Panc1 (cell line): ENCODE data around the gene FOXD4L3. TPM values are rescaled to one million over a fixed set of nuclear protein-coding genes. Genes with fewer than 3 reads are reported as not detected.
"Not testable (repeated sequence)": the region's sequence is repeated elsewhere in the genome, so short reads cannot be mapped to it uniquely, and the experiment has no call there.

Experiments used
- ATAC-seq: fragments of 200-7000 bp; cut with Tn5 transposase; 2 replicates; pipeline ENCODE4 v1.9.1; 2020; ENCODE audit warnings: mild to moderate bottlenecking, moderate library complexity
- BruUV-seq: library from RNA; stranded (reverse); fragments of 400-500 nt; replicated peaks from 2 replicates; lab custom pipeline; 2021; lab: Mats Ljungman, UMichigan
- CTCF ChIA-PET: fragments of 300-600 bp; sonication (Branson Sonifier 250); formaldehyde crosslinking; loops from one replicate; lab custom pipeline; 2022; ENCODE audit warnings: antibody characterized with exemption; lab: Charles Lee
- POLR2A ChIA-PET: fragments of 300-600 bp; sonication (Branson Sonifier 250); formaldehyde crosslinking; loops from one replicate; lab custom pipeline; 2022; ENCODE audit warnings: antibody characterized with exemption; lab: Charles Lee
- DNase-seq: peaks from one replicate; pipeline ENCODE4 v3.0.0-alpha.2; 2010; ENCODE audit warnings: low read depth, low spot score
- H3K27ac ChIP-seq: 2 replicates; pipeline ENCODE4 v1.5.1; 2011; ENCODE audit warnings: mild to moderate bottlenecking, low read length, inconsistent platforms
- H3K27me3 ChIP-seq: fragments of 200-500 bp; sonication (Bioruptor generic); 2 replicates; pipeline ENCODE4 v1.6.0; 2014; ENCODE audit warnings: low read length, inconsistent platforms; ENCODE audit not compliant: control insufficient read depth, insufficient read depth
- H3K36me3 ChIP-seq: fragments of 200-500 bp; sonication (Bioruptor generic); 2 replicates; pipeline ENCODE4 v1.5.1; 2014; ENCODE audit warnings: inconsistent platforms, mild to moderate bottlenecking, low read length, moderate library complexity; ENCODE audit not compliant: control insufficient read depth, insufficient read depth
- H3K4me1 ChIP-seq: 2 replicates; pipeline ENCODE4 v1.5.1; 2011; ENCODE audit warnings: inconsistent platforms, mild to moderate bottlenecking, low read length, moderate library complexity; ENCODE audit not compliant: control insufficient read depth, insufficient read depth
- H3K4me3 ChIP-seq, 2 experiments: 2 replicates each; pipeline ENCODE4 v1.5.1; 2011 to 2012; ENCODE audit warnings: low read depth in 2 of 2, low read length in 2 of 2, mild to moderate bottlenecking in 2 of 2, inconsistent platforms in 1 of 2, moderate library complexity in 1 of 2
- H3K9me3 ChIP-seq: fragments of 200-500 bp; sonication (Bioruptor generic); 2 replicates; pipeline ENCODE4 v1.5.1; 2014; ENCODE audit warnings: low read depth, mild to moderate bottlenecking, inconsistent platforms, low read length, moderate library complexity; ENCODE audit not compliant: control insufficient read depth, insufficient read depth
- in situ Hi-C: cut with HindIII; loops from 2 replicates; pipeline ENCODE4 v1.10.0; 2016; ENCODE audit warnings: low sequenced_read_pairs, low pct_unique_long_range_greater_than_20kb
- intact Hi-C: fragments of 100-400 bp; cut with micrococcal nuclease; formaldehyde crosslinking; loops from one replicate; pipeline ENCODE4 v1.10.0; 2022; ENCODE audit not compliant: unreplicated experiment
- total RNA-seq: library from RNA; stranded (reverse); gene quantifications from one replicate; pipeline ENCODE4 v1.2.1, GENCODE V29; 2021; ENCODE audit not compliant: unreplicated experiment
- TF ChIP-seq, protein P1 (sequence below): fragments of 450-650 bp; IDR thresholded peaks from 2 replicates; pipeline ENCODE4 v1.5.1; 2017; ENCODE audit warnings: mild to moderate bottlenecking

The FOXD4L3 gene
- total RNA-seq, 1 experiment from 2014 or later = not detected

- TF ChIP-seq, protein P1, sequence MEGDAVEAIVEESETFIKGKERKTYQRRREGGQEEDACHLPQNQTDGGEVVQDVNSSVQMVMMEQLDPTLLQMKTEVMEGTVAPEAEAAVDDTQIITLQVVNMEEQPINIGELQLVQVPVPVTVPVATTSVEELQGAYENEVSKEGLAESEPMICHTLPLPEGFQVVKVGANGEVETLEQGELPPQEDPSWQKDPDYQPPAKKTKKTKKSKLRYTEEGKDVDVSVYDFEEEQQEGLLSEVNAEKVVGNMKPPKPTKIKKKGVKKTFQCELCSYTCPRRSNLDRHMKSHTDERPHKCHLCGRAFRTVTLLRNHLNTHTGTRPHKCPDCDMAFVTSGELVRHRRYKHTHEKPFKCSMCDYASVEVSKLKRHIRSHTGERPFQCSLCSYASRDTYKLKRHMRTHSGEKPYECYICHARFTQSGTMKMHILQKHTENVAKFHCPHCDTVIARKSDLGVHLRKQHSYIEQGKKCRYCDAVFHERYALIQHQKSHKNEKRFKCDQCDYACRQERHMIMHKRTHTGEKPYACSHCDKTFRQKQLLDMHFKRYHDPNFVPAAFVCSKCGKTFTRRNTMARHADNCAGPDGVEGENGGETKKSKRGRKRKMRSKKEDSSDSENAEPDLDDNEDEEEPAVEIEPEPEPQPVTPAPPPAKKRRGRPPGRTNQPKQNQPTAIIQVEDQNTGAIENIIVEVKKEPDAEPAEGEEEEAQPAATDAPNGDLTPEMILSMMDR = peak; percentile 38; the same call in 1 of the 2 replicates
- POLR2A ChIA-PET = interaction anchor here (0.7 kb wide), 1 partner anchor 694 kb away, joined by 3 read pairs; no protein-coding TSS in a partner anchor
- BruUV-seq, H3K36me3 ChIP-seq, H3K27ac ChIP-seq, H3K9me3 ChIP-seq, H3K27me3 ChIP-seq, H3K4me3 ChIP-seq, H3K4me1 ChIP-seq, intact Hi-C loops, in situ Hi-C loops, DNase-seq: not testable (repeated sequence)
- peak; percentile 87 for ATAC-seq
- CTCF ChIA-PET = interaction anchor here (0.6 kb wide), 2 partner anchors 167 to 217 kb away, joined by 3 to 8 read pairs; no protein-coding TSS in a partner anchor
Observed at GRCh38 chr9:68342265-68343025, 39.8 kb downstream of the FOXD4L3 start.

GRCh38 chr9:68343242-68343641 lies 40.6 kb downstream of the FOXD4L3 start:
- in situ Hi-C loops, intact Hi-C loops, H3K4me3 ChIP-seq, H3K27ac ChIP-seq, H3K4me1 ChIP-seq, DNase-seq, H3K36me3 ChIP-seq, POLR2A ChIA-PET, H3K27me3 ChIP-seq, BruUV-seq, H3K9me3 ChIP-seq, ATAC-seq: not testable (repeated sequence)
- CTCF ChIA-PET = interaction anchor here (0.6 kb wide), 2 partner anchors 167 to 216 kb away, joined by 3 to 8 read pairs; no protein-coding TSS in a partner anchor

DNA sequence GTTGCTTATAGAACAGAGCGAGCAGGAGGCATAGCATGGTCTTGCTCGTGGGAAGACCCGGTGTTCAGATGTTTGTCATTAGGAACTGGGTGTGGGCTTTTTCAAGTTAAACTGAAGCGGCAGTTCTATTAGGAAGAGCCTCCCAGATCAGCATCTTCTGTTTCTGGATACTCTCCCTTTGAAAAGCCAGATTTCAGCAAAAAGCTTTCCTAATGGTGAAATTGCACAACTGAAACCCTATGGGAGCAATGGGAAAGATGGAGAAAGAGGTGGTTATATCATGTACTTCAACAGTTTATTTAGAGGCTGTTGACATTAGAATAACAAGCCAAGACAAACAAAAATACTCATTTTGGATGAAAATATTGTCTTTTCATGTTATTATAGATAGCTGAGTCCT lies 41.3 kb downstream of the FOXD4L3 start:
- DNase-seq, in situ Hi-C loops, H3K4me1 ChIP-seq, H3K4me3 ChIP-seq, H3K9me3 ChIP-seq, POLR2A ChIA-PET, BruUV-seq, H3K27ac ChIP-seq, ATAC-seq, H3K36me3 ChIP-seq, H3K27me3 ChIP-seq, CTCF ChIA-PET, intact Hi-C loops: not testable (repeated sequence)

- in situ Hi-C loops, BruUV-seq, H3K4me1 ChIP-seq, DNase-seq, H3K27ac ChIP-seq, H3K36me3 ChIP-seq, H3K4me3 ChIP-seq, POLR2A ChIA-PET, CTCF ChIA-PET, intact Hi-C loops, ATAC-seq, H3K27me3 ChIP-seq, H3K9me3 ChIP-seq: not testable (repeated sequence)
Observed at GRCh38 chr9:68351689-68352088, 49.0 kb downstream of the FOXD4L3 start.

Other genes with a start within 250 kb of the FOXD4L3 start
- gene ZNG1C, start 60.9 kb upstream of the FOXD4L3 start, total RNA-seq = 22.4 TPM
- 0.21 TPM for gene PGM5, start 53.7 kb downstream of the FOXD4L3 start, total RNA-seq
- not detected for gene TMEM252, start 238.0 kb downstream of the FOXD4L3 start, total RNA-seq